Lower leg skin (tissue), 4 donors: Measurements from ENCODE around the gene C1orf116. TPM values are rescaled to one million over a fixed set of nuclear protein-coding genes. Genes with fewer than 3 reads are reported as not detected.

ENCODE experiments used
- DNase-seq, 2 donors: peaks; one replicate each; pipeline ENCODE4 v3.0.0-alpha.2; 2019; ENCODE audit warnings: low spot score in 2 of 2
- H3K4me3 ChIP-seq: fragments of 200-600 bp; sonication (generic); 2 replicates; pipeline ENCODE4 v1.5.1; 2017; ENCODE audit warnings: mild to moderate bottlenecking, low read depth; ENCODE audit not compliant: poor library complexity, severe bottlenecking
- CTCF ChIP-seq, 3 donors: fragments of 450-650 bp; IDR thresholded peaks; one replicate each; pipeline ENCODE4 v1.5.1; 2016; ENCODE audit warnings: antibody characterized with exemption in 3 of 3, mild to moderate bottlenecking in 3 of 3, moderate library complexity in 2 of 3
- POLR2A ChIP-seq, 2 donors: fragments of 450-650 bp; IDR thresholded peaks; one replicate each; pipeline ENCODE4 v1.6.1; 2016 to 2017; ENCODE audit warnings: antibody characterized with exemption in 2 of 2, mild to moderate bottlenecking in 1 of 2, moderate library complexity in 1 of 2
- WGBS, 2 donors: methylation state at CpG; one replicate each; pipeline ENCODE4 v1.1.5; 2018; 5-methylcytosine and 5-hydroxymethylcytosine counted together
- intact Hi-C: fragments of 100-400 bp; cut with DNase I; formaldehyde crosslinking; loops from one replicate; pipeline ENCODE4 v1.15.0; 2023; ENCODE audit warnings: low total_unique reads
- total RNA-seq, 4 donors: library from RNA; depleted of rRNA; stranded (reverse); fragments of >200 nt; gene quantifications; one replicate each; pipeline ENCODE4 v1.1.0, GENCODE V29; 2016

C1orf116 gene
- total RNA-seq, 4 donors from 2014 or later: 81.5 to 137 (median 110) TPM

GRCh38 chr1:207003210-207003609, 29.3 kb downstream of the C1orf116 start:
- no peak overlapping the region for H3K4me3 ChIP-seq
- TF ChIP-seq CTCF (IDR thresholded peaks at IDR 0.05) (no peak), POLR2A (IDR thresholded peaks at IDR 0.05) (no peak)
- 78 to 85% methylated on average over 4 of the region's 4 CpGs for WGBS, 2 donors
- intact Hi-C loops: no loop called here
- no peak for DNase-seq

- WGBS, 2 donors: 59 to 67% methylated on average over 1 of the region's 1 CpG
- intact Hi-C loops: no loop called here
- TF ChIP-seq CTCF (IDR thresholded peaks at IDR 0.05): no peak
- no peak for TF ChIP-seq POLR2A (IDR thresholded peaks at IDR 0.05)
- DNase-seq: no peak
- H3K4me3 ChIP-seq: no peak overlapping the region
These were observed 29.8 kb downstream of the C1orf116 start for GRCh38 chr1:207002724-207003146.

- TF ChIP-seq POLR2A (IDR thresholded peaks at IDR 0.05) (no peak), CTCF (IDR thresholded peaks at IDR 0.05) (no peak)
- intact Hi-C loops: no loop called here
- WGBS, 2 donors: 55 to 65% methylated on average over 5 of the region's 5 CpGs
- H3K4me3 ChIP-seq: no peak overlapping the region
- no peak for DNase-seq
These were observed 30.9 kb downstream of the C1orf116 start for GRCh38 chr1:207001492-207002245.

- WGBS, 2 donors: 75 to 76% methylated on average over 5 of the region's 5 CpGs
- no peak for DNase-seq
- TF ChIP-seq CTCF (IDR thresholded peaks at IDR 0.05) (no peak), POLR2A (IDR thresholded peaks at IDR 0.05) (no peak)
- intact Hi-C loops: no loop called here
- H3K4me3 ChIP-seq: no peak overlapping the region
These were observed 31.8 kb downstream of the C1orf116 start for GRCh38 chr1:207000651-207001291.

- no peak for TF ChIP-seq CTCF (IDR thresholded peaks at IDR 0.05)
- TF ChIP-seq POLR2A (IDR thresholded peaks at IDR 0.05): no peak
- intact Hi-C loops: no loop called here
- WGBS, 2 donors: 76 to 85% methylated on average over 2 of the region's 2 CpGs
- H3K4me3 ChIP-seq: no peak overlapping the region
- no peak for DNase-seq
These were observed 33.7 kb downstream of the C1orf116 start for GRCh38 chr1:206998816-206999215.
